OCI-LY1 (cell line): ENCODE measurements around the gene TTC17.

Experiments
- EZH2 ChIP-seq: fragments of 200-600 bp; sonication (generic), shearing (Covaris generic); IDR thresholded peaks from 2 replicates; pipeline ENCODE4 v1.8.0; 2017; ENCODE audit warnings: borderline replicate concordance, mixed run types, mild to moderate bottlenecking, antibody characterized with exemption, low read length, moderate library complexity, mixed read lengths
- TF ChIP-seq, protein P1 (sequence below): fragments of 200-600 bp; sonication (generic), shearing (Covaris generic); IDR thresholded peaks from 2 replicates; pipeline ENCODE4 v1.5.1; 2017; ENCODE audit warnings: mild to moderate bottlenecking, antibody characterized with exemption, low read length, moderate library complexity, mixed read lengths

GRCh38 chr11:43399983-43400630 is 41.4 kb downstream of the TTC17 start:
- TF ChIP-seq, protein P1, sequence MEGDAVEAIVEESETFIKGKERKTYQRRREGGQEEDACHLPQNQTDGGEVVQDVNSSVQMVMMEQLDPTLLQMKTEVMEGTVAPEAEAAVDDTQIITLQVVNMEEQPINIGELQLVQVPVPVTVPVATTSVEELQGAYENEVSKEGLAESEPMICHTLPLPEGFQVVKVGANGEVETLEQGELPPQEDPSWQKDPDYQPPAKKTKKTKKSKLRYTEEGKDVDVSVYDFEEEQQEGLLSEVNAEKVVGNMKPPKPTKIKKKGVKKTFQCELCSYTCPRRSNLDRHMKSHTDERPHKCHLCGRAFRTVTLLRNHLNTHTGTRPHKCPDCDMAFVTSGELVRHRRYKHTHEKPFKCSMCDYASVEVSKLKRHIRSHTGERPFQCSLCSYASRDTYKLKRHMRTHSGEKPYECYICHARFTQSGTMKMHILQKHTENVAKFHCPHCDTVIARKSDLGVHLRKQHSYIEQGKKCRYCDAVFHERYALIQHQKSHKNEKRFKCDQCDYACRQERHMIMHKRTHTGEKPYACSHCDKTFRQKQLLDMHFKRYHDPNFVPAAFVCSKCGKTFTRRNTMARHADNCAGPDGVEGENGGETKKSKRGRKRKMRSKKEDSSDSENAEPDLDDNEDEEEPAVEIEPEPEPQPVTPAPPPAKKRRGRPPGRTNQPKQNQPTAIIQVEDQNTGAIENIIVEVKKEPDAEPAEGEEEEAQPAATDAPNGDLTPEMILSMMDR = no peak
- no peak for TF ChIP-seq EZH2
